ENCODE results near the gene RNF167.

The RNF167 gene

DNA sequence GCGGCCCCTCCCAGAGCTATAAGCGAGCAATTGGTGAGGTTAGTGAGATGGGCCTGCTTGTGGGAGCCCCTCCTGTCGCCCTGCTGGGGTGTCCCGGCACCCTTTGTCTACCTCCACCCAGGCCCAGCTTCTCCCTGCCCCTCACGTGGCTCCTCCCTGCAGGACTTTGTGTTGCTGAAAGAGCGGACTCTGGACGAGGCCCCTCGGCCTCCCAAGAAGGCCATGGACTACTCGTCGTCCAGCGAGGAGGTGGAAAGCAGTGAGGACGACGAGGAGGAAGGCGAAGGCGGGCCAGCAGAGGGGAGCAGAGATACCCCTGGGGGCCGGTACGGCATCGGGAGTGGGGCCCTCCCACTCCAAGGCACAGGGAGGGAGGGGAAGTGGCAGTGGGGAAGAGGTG is 46.8 kb upstream of the RNF167 start:
- TF ChIP-seq, protein P1, sequence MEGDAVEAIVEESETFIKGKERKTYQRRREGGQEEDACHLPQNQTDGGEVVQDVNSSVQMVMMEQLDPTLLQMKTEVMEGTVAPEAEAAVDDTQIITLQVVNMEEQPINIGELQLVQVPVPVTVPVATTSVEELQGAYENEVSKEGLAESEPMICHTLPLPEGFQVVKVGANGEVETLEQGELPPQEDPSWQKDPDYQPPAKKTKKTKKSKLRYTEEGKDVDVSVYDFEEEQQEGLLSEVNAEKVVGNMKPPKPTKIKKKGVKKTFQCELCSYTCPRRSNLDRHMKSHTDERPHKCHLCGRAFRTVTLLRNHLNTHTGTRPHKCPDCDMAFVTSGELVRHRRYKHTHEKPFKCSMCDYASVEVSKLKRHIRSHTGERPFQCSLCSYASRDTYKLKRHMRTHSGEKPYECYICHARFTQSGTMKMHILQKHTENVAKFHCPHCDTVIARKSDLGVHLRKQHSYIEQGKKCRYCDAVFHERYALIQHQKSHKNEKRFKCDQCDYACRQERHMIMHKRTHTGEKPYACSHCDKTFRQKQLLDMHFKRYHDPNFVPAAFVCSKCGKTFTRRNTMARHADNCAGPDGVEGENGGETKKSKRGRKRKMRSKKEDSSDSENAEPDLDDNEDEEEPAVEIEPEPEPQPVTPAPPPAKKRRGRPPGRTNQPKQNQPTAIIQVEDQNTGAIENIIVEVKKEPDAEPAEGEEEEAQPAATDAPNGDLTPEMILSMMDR (IDR thresholded peaks at IDR 0.05; ENCODE audit: low read depth, low read length): no peak
- no peak for TF ChIP-seq EZH2phosphoT487 (IDR thresholded peaks at IDR 0.05; ENCODE audit: low read depth)
- no peak overlapping the region for H3K4me3 ChIP-seq (ENCODE audit: low read length)
- H3K36me3 ChIP-seq (replicated peaks; ENCODE audit: low read depth, low read length): peaks cover 7% of the 10 kb centered on the region

DNA sequence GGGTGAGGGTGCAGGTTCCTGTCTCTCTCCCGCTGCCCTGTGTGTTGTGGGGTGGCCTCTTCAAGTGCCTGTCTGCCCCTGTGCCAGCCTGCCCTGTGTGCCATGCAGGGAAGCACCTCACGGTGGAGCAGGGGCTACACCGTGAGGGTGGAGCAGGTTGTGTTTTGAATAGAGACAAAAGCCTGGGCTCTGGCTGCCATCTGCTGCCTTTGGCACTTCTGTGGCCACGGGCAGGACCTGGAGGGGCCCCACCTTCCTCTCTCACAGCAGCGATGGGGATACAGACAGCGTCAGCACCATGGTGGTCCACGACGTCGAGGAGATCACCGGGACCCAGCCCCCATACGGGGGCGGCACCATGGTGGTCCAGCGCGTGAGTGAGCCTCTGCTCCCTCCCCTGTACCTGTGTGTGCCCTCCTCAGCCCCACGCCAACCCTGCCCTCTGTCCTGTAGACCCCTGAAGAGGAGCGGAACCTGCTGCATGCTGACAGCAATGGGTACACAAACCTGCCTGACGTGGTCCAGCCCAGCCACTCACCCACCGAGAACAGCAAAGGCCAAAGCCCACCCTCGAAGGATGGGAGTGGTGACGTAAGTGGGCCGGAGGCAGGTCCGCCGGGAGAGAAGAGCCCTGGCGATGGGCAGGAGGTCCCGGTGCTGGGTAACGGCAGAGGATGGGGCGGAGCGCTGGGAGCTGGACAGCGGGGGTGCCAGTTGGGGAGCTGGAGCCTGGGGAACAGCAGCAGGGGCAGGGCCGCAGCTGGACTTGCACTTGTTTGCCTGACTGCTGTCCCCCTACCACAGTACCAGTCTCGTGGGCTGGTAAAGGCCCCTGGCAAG is 46.1 kb upstream of the RNF167 start:
- Histone ChIP-seq H3K79me2 (ENCODE audit: low read length) (no peaks in the 10 kb centered on the region), H3K27ac (ENCODE audit: low read length) (no peak overlapping the region), H3K4me3 (ENCODE audit: low read length) (no peak overlapping the region), H4K20me1 (ENCODE audit: insufficient read depth, low read length) (no peaks in the 10 kb centered on the region), H3K27me3 (ENCODE audit: low read depth, low read length) (no peaks in the 10 kb centered on the region), H3K9me3 (ENCODE audit: insufficient read depth, low read length) (no peaks in the 10 kb centered on the region), H3K4me1 (ENCODE audit: low read length) (peaks cover 14% of the 10 kb centered on the region), H2AFZ (ENCODE audit: low read depth, low read length) (no peak overlapping the region), H3K4me2 (ENCODE audit: low read length) (no peak overlapping the region), H3K9ac (ENCODE audit: low read length) (no peak overlapping the region), H3K36me3 (replicated peaks; ENCODE audit: low read depth, low read length) (peaks cover 7% of the 10 kb centered on the region)
- TF ChIP-seq EZH2phosphoT487 (IDR thresholded peaks at IDR 0.05; ENCODE audit: low read depth): no peak
- TF ChIP-seq, protein P1 (IDR thresholded peaks at IDR 0.05; ENCODE audit: low read depth, low read length): no peak

More for the DNA sequence above, 46.8 kb upstream of the RNF167 start:
- H3K27me3 ChIP-seq (ENCODE audit: low read depth, low read length): no peaks in the 10 kb centered on the region
- H3K9me3 ChIP-seq (ENCODE audit: insufficient read depth, low read length): no peaks in the 10 kb centered on the region
- no peak overlapping the region for H2AFZ ChIP-seq (ENCODE audit: low read depth, low read length)
- H3K4me1 ChIP-seq (ENCODE audit: low read length): peaks cover 14% of the 10 kb centered on the region
- H3K79me2 ChIP-seq (ENCODE audit: low read length): no peaks in the 10 kb centered on the region
- H3K4me2 ChIP-seq (ENCODE audit: low read length): no peak overlapping the region
- H3K27ac ChIP-seq (ENCODE audit: low read length): no peak overlapping the region
- no peak overlapping the region for H3K9ac ChIP-seq (ENCODE audit: low read length)
- no peaks in the 10 kb centered on the region for H4K20me1 ChIP-seq (ENCODE audit: insufficient read depth, low read length)

DNA sequence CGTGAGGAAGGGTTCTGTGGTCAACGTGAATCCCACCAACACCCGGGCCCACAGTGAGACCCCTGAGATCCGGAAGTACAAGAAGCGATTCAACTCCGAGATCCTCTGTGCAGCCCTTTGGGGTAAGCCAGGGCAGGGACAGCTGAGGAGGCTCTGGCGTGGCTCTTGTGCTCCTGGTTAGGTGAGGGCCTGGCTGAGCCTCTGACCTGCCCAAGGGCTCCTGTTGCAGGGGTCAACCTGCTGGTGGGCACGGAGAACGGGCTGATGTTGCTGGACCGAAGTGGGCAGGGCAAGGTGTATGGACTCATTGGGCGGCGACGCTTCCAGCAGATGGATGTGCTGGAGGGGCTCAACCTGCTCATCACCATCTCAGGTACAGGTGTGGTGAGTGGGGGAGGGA is 44.9 kb upstream of the RNF167 start:
- Histone ChIP-seq H3K79me2 (ENCODE audit: low read length) (no peaks in the 10 kb centered on the region), H3K4me2 (ENCODE audit: low read length) (no peak overlapping the region), H3K4me3 (ENCODE audit: low read length) (no peak overlapping the region), H3K9me3 (ENCODE audit: insufficient read depth, low read length) (no peaks in the 10 kb centered on the region), H3K27me3 (ENCODE audit: low read depth, low read length) (no peaks in the 10 kb centered on the region), H4K20me1 (ENCODE audit: insufficient read depth, low read length) (no peaks in the 10 kb centered on the region), H3K9ac (ENCODE audit: low read length) (no peak overlapping the region), H2AFZ (ENCODE audit: low read depth, low read length) (no peak overlapping the region), H3K4me1 (ENCODE audit: low read length) (peaks cover 14% of the 10 kb centered on the region), H3K27ac (ENCODE audit: low read length) (no peak overlapping the region), H3K36me3 (replicated peaks; ENCODE audit: low read depth, low read length) (peaks cover 7% of the 10 kb centered on the region)
- TF ChIP-seq, protein P1 (IDR thresholded peaks at IDR 0.05; ENCODE audit: low read depth, low read length): no peak
- TF ChIP-seq EZH2phosphoT487 (IDR thresholded peaks at IDR 0.05; ENCODE audit: low read depth): no peak

DNA sequence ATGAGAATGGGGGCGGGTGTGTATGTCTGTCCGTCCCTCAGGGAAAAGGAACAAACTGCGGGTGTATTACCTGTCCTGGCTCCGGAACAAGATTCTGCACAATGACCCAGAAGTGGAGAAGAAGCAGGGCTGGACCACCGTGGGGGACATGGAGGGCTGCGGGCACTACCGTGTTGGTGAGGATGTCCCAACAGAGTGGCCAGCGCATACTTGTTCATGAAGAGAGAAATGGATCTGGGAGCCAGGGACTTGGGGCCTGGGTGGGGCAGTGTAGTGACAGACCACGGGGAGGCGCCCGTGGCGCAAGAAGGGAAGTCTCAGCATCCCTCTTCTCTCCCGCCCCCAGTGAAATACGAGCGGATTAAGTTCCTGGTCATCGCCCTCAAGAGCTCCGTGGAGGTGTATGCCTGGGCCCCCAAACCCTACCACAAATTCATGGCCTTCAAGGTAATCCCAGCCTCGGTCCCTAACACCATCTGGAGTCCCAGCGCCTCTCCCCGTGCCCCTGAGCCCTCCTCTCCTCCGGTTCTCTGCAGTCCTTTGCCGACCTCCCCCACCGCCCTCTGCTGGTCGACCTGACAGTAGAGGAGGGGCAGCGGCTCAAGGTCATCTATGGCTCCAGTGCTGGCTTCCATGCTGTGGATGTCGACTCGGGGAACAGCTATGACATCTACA is 44.3 kb upstream of the RNF167 start:
- Histone ChIP-seq H3K27me3 (ENCODE audit: low read depth, low read length) (no peaks in the 10 kb centered on the region), H3K4me1 (ENCODE audit: low read length) (peaks cover 14% of the 10 kb centered on the region), H2AFZ (ENCODE audit: low read depth, low read length) (no peak overlapping the region), H4K20me1 (ENCODE audit: insufficient read depth, low read length) (no peaks in the 10 kb centered on the region), H3K9me3 (ENCODE audit: insufficient read depth, low read length) (no peaks in the 10 kb centered on the region), H3K4me2 (ENCODE audit: low read length) (no peak overlapping the region), H3K9ac (ENCODE audit: low read length) (no peak overlapping the region), H3K4me3 (ENCODE audit: low read length) (no peak overlapping the region), H3K36me3 (replicated peaks; ENCODE audit: low read depth, low read length) (peaks cover 7% of the 10 kb centered on the region), H3K27ac (ENCODE audit: low read length) (no peak overlapping the region), H3K79me2 (ENCODE audit: low read length) (no peaks in the 10 kb centered on the region)
- TF ChIP-seq, protein P1 (IDR thresholded peaks at IDR 0.05; ENCODE audit: low read depth, low read length): no peak
- TF ChIP-seq EZH2phosphoT487 (IDR thresholded peaks at IDR 0.05; ENCODE audit: low read depth): no peak
